A549 (cell line): ENCODE data around the gene EDA. TPM values are rescaled to one million over a fixed set of nuclear protein-coding genes. Genes with fewer than 3 reads are reported as not detected.

Experiments
- ATAC-seq, 2 experiments: fragments of 200-7000 bp in 1 of 2; fragments of >200 bp in 1 of 2; cut with Nextera tagmentation in 1 of 2; cut with Tn5 transposase in 1 of 2; 3 replicates each; pipeline versions ENCODE4 v1.8.0 to v1.9.1; 2018 to 2020; ENCODE audit warnings: mild to moderate bottlenecking in 1 of 2, moderate library complexity in 1 of 2
- CTCF ChIA-PET: fragments of 300-600 bp; sonication (Branson Sonifier 250); formaldehyde crosslinking; extraction: SDS; loops from one replicate; lab custom pipeline; 2021; ENCODE audit warnings: antibody characterized with exemption, inconsistent platforms; lab: Yijun Ruan, JAX
- POLR2A ChIA-PET: fragments of 350-600 bp; formaldehyde crosslinking; extraction: SDS; loops from one replicate; lab custom pipeline; 2021; ENCODE audit warnings: antibody characterized with exemption, inconsistent platforms; lab: Yijun Ruan, JAX
- DNase-seq, 2 experiments: peaks; one replicate each; pipeline versions ENCODE4 v3.0.0 to v3.0.0-alpha.2; 2011 to 2016; ENCODE audit warnings: low read depth in 1 of 2, low spot score in 1 of 2
- FAIRE-seq: peaks from 2 replicates; lab custom pipeline; 2011; peaks lifted over from hg19 to GRCh38; lab: Jason Lieb, UNC
- H3K27ac ChIP-seq, 2 experiments: fragments of >200 bp; sonication (Bioruptor Twin); formaldehyde crosslinking; 3 replicates each; pipeline ENCODE4 v1.5.1; 2016 to 2017
- H3K4me1 ChIP-seq: fragments of >200 bp; sonication (Bioruptor Twin); formaldehyde crosslinking; 3 replicates; pipeline ENCODE4 v1.6.1; 2016
- H3K4me2 ChIP-seq: fragments of >200 bp; sonication (Bioruptor Twin); formaldehyde crosslinking; 3 replicates; pipeline ENCODE4 v1.6.1; 2016
- H3K4me3 ChIP-seq: fragments of >200 bp; sonication (Bioruptor Twin); formaldehyde crosslinking; 3 replicates; pipeline ENCODE4 v1.5.1; 2016
- H3K9me3 ChIP-seq: fragments of >200 bp; sonication (Bioruptor Twin); formaldehyde crosslinking; 3 replicates; pipeline ENCODE4 v1.6.1; 2016
- BCL3 ChIP-seq: fragments of >200 bp; sonication (Bioruptor Twin); formaldehyde crosslinking; IDR thresholded peaks from 3 replicates; pipeline ENCODE4 v1.6.1; 2016
- CTCF ChIP-seq: fragments of >200 bp; sonication (Bioruptor Twin); formaldehyde crosslinking; IDR thresholded peaks from 3 replicates; pipeline ENCODE4 v1.5.1; 2016
- E2F6 ChIP-seq: IDR thresholded peaks from 2 replicates; pipeline ENCODE4 v1.6.1; 2012; ENCODE audit warnings: low read depth, borderline replicate concordance
- ELK1 ChIP-seq: fragments of 150-350 bp; IDR thresholded peaks from 2 replicates; pipeline ENCODE4 v1.6.1; 2014; ENCODE audit warnings: low read depth, mild to moderate bottlenecking, low read length
- GATA3 ChIP-seq: IDR thresholded peaks from 2 replicates; pipeline ENCODE4 v1.6.1; 2012; ENCODE audit warnings: borderline replicate concordance
- HDAC2 ChIP-seq: fragments of 200-600 bp; sonication (generic); IDR thresholded peaks from 2 replicates; pipeline ENCODE4 v1.6.1; 2016
- HEYL ChIP-seq: fragments of 250-450 bp; sonication (Bioruptor Pico); IDR thresholded peaks from 2 replicates; pipeline ENCODE4 v1.8.0; 2021; ENCODE audit warnings: mild to moderate bottlenecking, moderate library complexity
- HOXB5 ChIP-seq: fragments of 250-450 bp; sonication (Bioruptor Pico); IDR thresholded peaks from 2 replicates; pipeline ENCODE4 v1.5.0; 2020; ENCODE audit warnings: mild to moderate bottlenecking, moderate library complexity
- KDM5A ChIP-seq: fragments of 200-600 bp; sonication (generic); IDR thresholded peaks from 2 replicates; pipeline ENCODE4 v1.6.1; 2016; ENCODE audit warnings: antibody characterized with exemption, mild to moderate bottlenecking
- MYC ChIP-seq: IDR thresholded peaks from 2 replicates; pipeline ENCODE4 v1.6.1; 2012; ENCODE audit warnings: mild to moderate bottlenecking, inconsistent platforms, low read length, improper control_type of control experiment, borderline replicate concordance
- NFE2L2 ChIP-seq: fragments of 150-350 bp; conservative IDR thresholded peaks from 2 replicates; pipeline ENCODE4 v1.6.1; 2014; ENCODE audit warnings: low read length
- NPAS2 ChIP-seq: fragments of 250-450 bp; sonication (Bioruptor Pico); IDR thresholded peaks from 2 replicates; pipeline ENCODE4 v1.8.0; 2022; ENCODE audit warnings: mild to moderate bottlenecking, moderate library complexity, borderline replicate concordance
- PBX3 ChIP-seq: IDR thresholded peaks from 2 replicates; pipeline ENCODE4 v1.6.1; 2012
- RCOR1 ChIP-seq: fragments of 150-350 bp; IDR thresholded peaks from 2 replicates; pipeline ENCODE4 v1.6.1; 2014; ENCODE audit warnings: antibody characterized with exemption, low read length, low read depth
- RFX5 ChIP-seq: fragments of 450-650 bp; IDR thresholded peaks from 2 replicates; pipeline ENCODE4 v1.7.1; 2014; ENCODE audit warnings: antibody characterized with exemption, mild to moderate bottlenecking, moderate library complexity
- SREBF2 ChIP-seq: fragments of 450-650 bp; IDR thresholded peaks from 2 replicates; pipeline ENCODE4 v1.6.1; 2014; ENCODE audit warnings: mild to moderate bottlenecking, moderate library complexity
- TP53 ChIP-seq: fragments of 250-450 bp; sonication (Bioruptor Pico); IDR thresholded peaks from 2 replicates; pipeline ENCODE4 v1.5.0; 2021; ENCODE audit warnings: mild to moderate bottlenecking, moderate library complexity
- ZFP36 ChIP-seq: fragments of 450-650 bp; IDR thresholded peaks from 2 replicates; pipeline ENCODE4 v1.6.1; 2014; ENCODE audit warnings: borderline replicate concordance; ENCODE audit not compliant: partially characterized antibody
- ZNF302 ChIP-seq: fragments of 250-450 bp; sonication (Bioruptor Pico); IDR thresholded peaks from 2 replicates; pipeline ENCODE4 v1.9.0; 2021; ENCODE audit warnings: inconsistent platforms, mild to moderate bottlenecking, moderate library complexity
- WGBS: methylation state at CpG from one replicate; pipeline ENCODE4 v1.1.6; 2017; ENCODE audit errors: missing lambda C conversion rate; 5-methylcytosine and 5-hydroxymethylcytosine counted together
- polyA plus RNA-seq, 4 experiments: library from polyadenylated mRNA; depleted of rRNA in 3 of 4; stranded (reverse); fragments of >200 nt; fragmentation: RNase III in 1 of 4; extraction: RNeasy Plus Mini Kit Qiagen cat#74134 plus additional on column Dnase treatment in 1 of 4; gene quantifications; 2 replicates in 3 of 4; 3 replicates in 1 of 4; pipeline ENCODE4 v1.2.3, GENCODE V29; 2011 to 2017

Gene EDA
- polyA plus RNA-seq, 2 of the 4 experiments (the other 2 are of a cell fraction), result 0.25 to 0.26 TPM

GRCh38 chrX:70079297-70079696, 463.4 kb downstream of the EDA start:
- H3K4me3 ChIP-seq, result no peak overlapping the region
- WGBS, result 62% methylated on average over 5 of the region's 5 CpGs
- no peaks in the 10 kb centered on the region for H3K9me3 ChIP-seq
- FAIRE-seq (no peak), ATAC-seq (no peak), DNase-seq (no peak)
- H3K27ac ChIP-seq, result no peak overlapping the region
- TF ChIP-seq ZFP36, result no peak
- TF ChIP-seq HDAC2, result no peak
- TF ChIP-seq HOXB5 (CRISPR knock-in tag), result no peak
- no peak for TF ChIP-seq BCL3
- TF ChIP-seq RFX5, result no peak
- H3K4me1 ChIP-seq, result no peaks in the 10 kb centered on the region
- ChIA-PET POLR2A (no interaction called here), CTCF (interaction anchor here (0.6 to 1.1 kb wide), 4 partner anchors 17 to 199 kb away, joined by 3 to 5 read pairs (median 3); no protein-coding TSS in a partner anchor)
- no peak overlapping the region for H3K4me2 ChIP-seq

GRCh38 chrX:70079870-70080269, 464.0 kb downstream of the EDA start:
- 41% methylated on average over 3 of the region's 3 CpGs for WGBS
- Histone ChIP-seq H3K27ac (no peak overlapping the region), H3K9me3 (no peaks in the 10 kb centered on the region), H3K4me3 (no peak overlapping the region), H3K4me2 (no peak overlapping the region), H3K4me1 (no peaks in the 10 kb centered on the region)
- no peak for FAIRE-seq
- POLR2A ChIA-PET, result no interaction called here
- no peak for DNase-seq
- CTCF ChIA-PET, result interaction anchor here (0.6 to 1.5 kb wide), 3 partner anchors 17 to 198 kb away, joined by 3 to 4 read pairs (median 3); no protein-coding TSS in a partner anchor
- no peak for ATAC-seq
- TF ChIP-seq HOXB5 (CRISPR knock-in tag), result no peak
- no peak for TF ChIP-seq HEYL (CRISPR knock-in tag)
- no peak for TF ChIP-seq NFE2L2
- TF ChIP-seq TP53 (CRISPR knock-in tag), result no peak
- TF ChIP-seq ELK1, result no peak

- ATAC-seq, result no peak
- FAIRE-seq, result no peak
- H3K4me1 ChIP-seq, result no peaks in the 10 kb centered on the region
- no peak overlapping the region for H3K27ac ChIP-seq
- H3K4me3 ChIP-seq, result no peak overlapping the region
- DNase-seq, result no peak
- ChIA-PET POLR2A (no interaction called here), CTCF (interaction anchor here (1.6 kb wide), 1 partner anchor 13 kb away, joined by 5 read pairs; no protein-coding TSS in a partner anchor)
- TF ChIP-seq KDM5A (no peak), ZNF302 (CRISPR knock-in tag) (no peak), ZFP36 (no peak), NPAS2 (CRISPR knock-in tag) (no peak), CTCF (no peak), PBX3 (no peak), HEYL (CRISPR knock-in tag) (no peak), MYC (no peak), TP53 (CRISPR knock-in tag) (no peak), GATA3 (no peak), HOXB5 (CRISPR knock-in tag) (no peak), RCOR1 (no peak), E2F6 (no peak), SREBF2 (no peak)
- no peak overlapping the region for H3K4me2 ChIP-seq
- 45% methylated on average over 4 of the region's 4 CpGs for WGBS
- no peaks in the 10 kb centered on the region for H3K9me3 ChIP-seq
Measured at GRCh38 chrX:70082723-70083122, 466.8 kb downstream of the EDA start.
